ENCODE results near the gene PITPNM1.

Gene PITPNM1

DNA sequence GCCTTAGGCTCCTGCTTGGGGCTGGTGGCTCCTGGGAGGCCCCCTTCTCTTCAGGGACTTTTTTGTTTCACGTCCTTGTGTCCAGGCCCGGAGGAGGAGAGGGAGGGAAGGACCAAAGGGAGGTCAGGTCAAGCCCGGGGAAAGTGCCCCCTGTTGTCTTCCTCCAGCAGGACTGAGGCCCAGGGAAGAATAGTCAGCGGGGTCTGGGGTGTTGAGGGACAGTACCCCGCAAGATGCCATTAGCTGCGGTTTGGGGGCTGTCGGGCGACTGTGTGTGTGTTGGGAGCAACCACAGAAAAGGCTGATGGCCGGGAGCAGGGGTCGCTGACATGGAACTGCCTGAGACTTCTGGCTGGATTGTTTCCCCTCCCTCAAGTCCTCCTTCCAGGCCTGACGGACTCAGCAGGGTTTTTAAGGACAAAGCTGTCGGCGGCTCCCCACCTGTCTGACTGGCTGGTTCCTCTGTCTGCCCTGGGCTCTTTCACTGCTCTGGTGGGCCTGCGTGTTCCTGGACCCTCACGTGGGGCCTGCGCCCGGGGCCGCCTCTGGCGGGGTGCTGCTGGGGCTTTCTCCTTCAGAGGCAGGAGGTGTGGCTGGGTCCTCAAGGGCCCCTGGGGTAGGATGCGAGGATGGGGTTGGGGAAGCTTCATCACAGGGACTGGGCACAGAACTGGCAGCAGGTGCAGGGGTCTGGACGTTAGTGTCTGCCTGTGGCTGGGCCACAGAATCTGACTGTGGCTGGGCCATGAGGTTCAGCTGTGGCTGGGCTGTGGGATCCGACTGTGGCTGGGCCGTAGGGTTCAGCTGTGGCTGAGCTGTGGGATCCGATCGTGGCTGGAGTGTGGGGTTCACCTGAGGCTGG, 54.1 kb downstream of the PITPNM1 start:
- H3K27me3 ChIP-seq (replicated peaks in 2 of 5; ENCODE audit: control insufficient read depth in 4 of 5, insufficient read depth in 5 of 5, low read length in 4 of 5): no peaks in the 10 kb centered on the region
- ChIA-PET POLR2A (interaction anchor here (0.6 kb wide), 1 partner anchor 30 kb away, joined by 3 read pairs; no protein-coding TSS in a partner anchor), CTCF (interaction anchor here (1.7 to 2.5 kb wide), 3 partner anchors 10 to 63 kb away, joined by 4 to 8 read pairs (median 7); partner anchors contain the start of gene PPP1CA)
- H3K9me3 ChIP-seq (ENCODE audit: control extremely low read depth in 1 of 5, control insufficient read depth in 4 of 5, insufficient read depth in 2 of 5, low read depth in 1 of 5, low read length in 4 of 5): no peaks in the 10 kb centered on the region
- whole genome bisulfite sequencing (ENCODE audit: insufficient coverage): 92% methylated on average over 17 of the region's 25 CpGs
- peaks cover 0 to 23% (median 18%) of the 10 kb centered on the region in 4 experiments for H3K4me1 ChIP-seq (ENCODE audit: control extremely low read depth in 1 of 4, control insufficient read depth in 4 of 4, insufficient read depth in 4 of 4, low read length in 3 of 4)
- no peak overlapping the region for H3K4me3 ChIP-seq (ENCODE audit: control insufficient read depth in 1 of 7, extremely low read depth in 1 of 7, insufficient read depth in 4 of 7, low read depth in 2 of 7, low read length in 6 of 7)
- no peaks in the 10 kb centered on the region for H3K36me3 ChIP-seq (ENCODE audit: control insufficient read depth in 4 of 4, insufficient read depth in 4 of 4, low read length in 3 of 4)
- DNase-seq: no peak
- no peak overlapping the region for H3K27ac ChIP-seq (ENCODE audit: insufficient read depth in 1 of 2, low read depth in 1 of 2, low read length in 2 of 2, poor library complexity in 1 of 2, severe bottlenecking in 2 of 2)

DNA sequence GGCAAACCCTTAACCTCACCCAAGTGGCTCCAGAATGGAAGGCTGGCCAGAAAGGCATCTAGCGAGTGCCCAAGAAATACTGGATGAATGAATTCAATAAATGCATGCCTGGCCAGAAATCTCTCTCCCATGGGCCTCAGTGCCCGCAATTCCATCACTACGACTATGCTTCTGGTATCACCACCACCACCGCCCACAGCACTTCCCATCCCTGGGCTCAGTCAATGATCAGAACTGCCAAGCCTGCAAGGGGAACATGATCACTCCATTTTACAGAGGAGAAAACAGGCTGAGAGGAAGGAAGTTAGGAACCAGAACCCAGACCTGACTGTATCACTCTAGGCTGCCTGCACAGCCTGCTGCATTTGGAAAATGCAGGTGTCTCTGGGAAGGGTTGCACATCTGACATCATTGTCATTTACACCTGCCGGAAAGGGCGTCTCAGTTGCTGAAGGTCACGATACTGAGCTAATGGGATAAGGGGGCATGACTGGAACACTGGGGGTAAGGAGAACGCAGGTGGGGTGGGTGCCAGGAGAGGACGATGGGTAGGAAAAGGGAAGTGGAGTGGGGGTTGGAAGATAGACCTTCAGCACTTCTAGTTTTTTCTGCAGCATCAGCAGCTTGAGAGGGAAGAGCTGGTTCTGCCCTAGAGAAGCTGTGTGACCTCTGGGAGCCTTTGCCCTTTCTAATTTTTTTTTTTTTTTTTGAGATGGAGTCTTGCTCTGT, 55.9 kb downstream of the PITPNM1 start:
- ChIA-PET CTCF (interaction anchor here (1.3 to 2.5 kb wide), 5 partner anchors 8 to 98 kb away, joined by 3 to 8 read pairs (median 4); partner anchors contain the start of gene PPP1CA), POLR2A (interaction anchor here (1.2 kb wide), 1 partner anchor 12 kb away, joined by 9 read pairs; the partner anchor contains the start of gene PTPRCAP)
- no peaks in the 10 kb centered on the region for H3K36me3 ChIP-seq (ENCODE audit: control insufficient read depth in 4 of 4, insufficient read depth in 4 of 4, low read length in 3 of 4)
- peak in 1 of 3 donors; percentile 24 for DNase-seq
- H3K9me3 ChIP-seq (ENCODE audit: control extremely low read depth in 1 of 5, control insufficient read depth in 4 of 5, insufficient read depth in 2 of 5, low read depth in 1 of 5, low read length in 4 of 5): no peaks in the 10 kb centered on the region
- H3K4me3 ChIP-seq (ENCODE audit: control insufficient read depth in 1 of 7, extremely low read depth in 1 of 7, insufficient read depth in 4 of 7, low read depth in 2 of 7, low read length in 6 of 7): no peak overlapping the region
- no peak overlapping the region for H3K27ac ChIP-seq (ENCODE audit: insufficient read depth in 1 of 2, low read depth in 1 of 2, low read length in 2 of 2, poor library complexity in 1 of 2, severe bottlenecking in 2 of 2)
- H3K4me1 ChIP-seq (ENCODE audit: control extremely low read depth in 1 of 4, control insufficient read depth in 4 of 4, insufficient read depth in 4 of 4, low read length in 3 of 4): peaks cover 0 to 34% (median 26%) of the 10 kb centered on the region in 4 experiments
- H3K27me3 ChIP-seq (replicated peaks in 2 of 5; ENCODE audit: control insufficient read depth in 4 of 5, insufficient read depth in 5 of 5, low read length in 4 of 5): no peaks in the 10 kb centered on the region
- 65% methylated on average over 7 of the region's 9 CpGs for WGBS (ENCODE audit: insufficient coverage)

DNA sequence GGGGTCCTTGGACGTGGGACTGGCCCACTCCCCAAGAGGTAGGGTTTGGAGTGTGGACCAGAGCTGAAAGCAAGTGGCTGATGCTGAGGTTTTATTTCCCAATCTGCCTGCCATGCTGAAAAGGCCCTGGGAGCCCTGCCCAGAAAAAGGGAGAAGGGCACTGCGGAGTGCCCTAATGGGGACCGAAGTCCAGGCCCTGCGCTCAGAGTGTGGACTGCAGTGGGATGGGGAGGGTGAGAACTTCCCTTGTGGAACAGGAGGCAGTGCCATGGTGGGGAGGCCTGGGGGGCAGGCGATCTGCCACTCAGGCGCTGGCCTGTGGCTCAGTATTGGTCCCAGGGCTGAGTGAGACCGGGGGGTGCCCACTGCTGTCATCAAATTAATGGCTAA, 56.9 kb downstream of the PITPNM1 start:
- H3K4me1 ChIP-seq (ENCODE audit: control extremely low read depth in 1 of 4, control insufficient read depth in 4 of 4, insufficient read depth in 4 of 4, low read length in 3 of 4): peaks cover 0 to 38% (median 32%) of the 10 kb centered on the region in 4 experiments
- no peak for DNase-seq
- ChIA-PET CTCF (interaction anchor here (1.5 kb wide), 1 partner anchor 20 kb away, joined by 4 read pairs; no protein-coding TSS in a partner anchor), POLR2A (no interaction called here)
- H3K27ac ChIP-seq (ENCODE audit: insufficient read depth in 1 of 2, low read depth in 1 of 2, low read length in 2 of 2, poor library complexity in 1 of 2, severe bottlenecking in 2 of 2): no peak overlapping the region
- WGBS (ENCODE audit: insufficient coverage): 98% methylated on average over 7 of the region's 7 CpGs
- no peak overlapping the region for H3K4me3 ChIP-seq (ENCODE audit: control insufficient read depth in 1 of 7, extremely low read depth in 1 of 7, insufficient read depth in 4 of 7, low read depth in 2 of 7, low read length in 6 of 7)
- no peaks in the 10 kb centered on the region for H3K27me3 ChIP-seq (replicated peaks in 2 of 5; ENCODE audit: control insufficient read depth in 4 of 5, insufficient read depth in 5 of 5, low read length in 4 of 5)
- no peaks in the 10 kb centered on the region for H3K36me3 ChIP-seq (ENCODE audit: control insufficient read depth in 4 of 4, insufficient read depth in 4 of 4, low read length in 3 of 4)
- H3K9me3 ChIP-seq (ENCODE audit: control extremely low read depth in 1 of 5, control insufficient read depth in 4 of 5, insufficient read depth in 2 of 5, low read depth in 1 of 5, low read length in 4 of 5): no peaks in the 10 kb centered on the region

DNA sequence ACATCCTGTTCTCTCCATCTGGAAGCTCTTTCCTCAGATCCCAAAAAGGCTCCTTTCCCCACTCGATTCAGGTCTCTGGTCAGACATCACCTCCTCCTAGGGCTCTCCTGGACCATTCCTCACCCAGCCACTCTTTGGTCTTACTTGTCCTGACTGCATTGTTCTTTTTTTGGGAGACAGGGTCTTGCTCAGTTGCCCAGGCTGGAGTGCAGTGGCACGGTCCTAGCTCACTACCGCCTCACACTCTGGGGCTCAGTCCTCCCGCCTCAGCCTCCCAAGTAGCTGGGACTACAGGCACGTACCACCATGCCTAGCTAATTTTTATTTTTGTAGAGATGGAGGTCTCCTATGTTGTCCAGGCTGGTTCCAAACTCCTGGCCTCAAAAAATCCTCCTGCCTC, 59.6 kb downstream of the PITPNM1 start:
- WGBS (ENCODE audit: insufficient coverage): 93% methylated on average over 3 of the region's 5 CpGs
- Histone ChIP-seq H3K9me3 (ENCODE audit: control extremely low read depth in 1 of 5, control insufficient read depth in 4 of 5, insufficient read depth in 2 of 5, low read depth in 1 of 5, low read length in 4 of 5) (no peaks in the 10 kb centered on the region), H3K4me3 (ENCODE audit: control insufficient read depth in 1 of 7, extremely low read depth in 1 of 7, insufficient read depth in 4 of 7, low read depth in 2 of 7, low read length in 6 of 7) (peak overlapping the region in 1 of 7 experiments; percentile 68), H3K4me1 (ENCODE audit: control extremely low read depth in 1 of 4, control insufficient read depth in 4 of 4, insufficient read depth in 4 of 4, low read length in 3 of 4) (peaks cover 0 to 54% (median 42%) of the 10 kb centered on the region in 4 experiments), H3K36me3 (ENCODE audit: control insufficient read depth in 4 of 4, insufficient read depth in 4 of 4, low read length in 3 of 4) (peaks cover 0 to 8% (median 0%) of the 10 kb centered on the region in 4 experiments), H3K27ac (ENCODE audit: insufficient read depth in 1 of 2, low read depth in 1 of 2, low read length in 2 of 2, poor library complexity in 1 of 2, severe bottlenecking in 2 of 2) (no peak overlapping the region), H3K27me3 (replicated peaks in 2 of 5; ENCODE audit: control insufficient read depth in 4 of 5, insufficient read depth in 5 of 5, low read length in 4 of 5) (no peaks in the 10 kb centered on the region)
- DNase-seq: no peak
- ChIA-PET POLR2A (no interaction called here), CTCF (no interaction called here)

DNA sequence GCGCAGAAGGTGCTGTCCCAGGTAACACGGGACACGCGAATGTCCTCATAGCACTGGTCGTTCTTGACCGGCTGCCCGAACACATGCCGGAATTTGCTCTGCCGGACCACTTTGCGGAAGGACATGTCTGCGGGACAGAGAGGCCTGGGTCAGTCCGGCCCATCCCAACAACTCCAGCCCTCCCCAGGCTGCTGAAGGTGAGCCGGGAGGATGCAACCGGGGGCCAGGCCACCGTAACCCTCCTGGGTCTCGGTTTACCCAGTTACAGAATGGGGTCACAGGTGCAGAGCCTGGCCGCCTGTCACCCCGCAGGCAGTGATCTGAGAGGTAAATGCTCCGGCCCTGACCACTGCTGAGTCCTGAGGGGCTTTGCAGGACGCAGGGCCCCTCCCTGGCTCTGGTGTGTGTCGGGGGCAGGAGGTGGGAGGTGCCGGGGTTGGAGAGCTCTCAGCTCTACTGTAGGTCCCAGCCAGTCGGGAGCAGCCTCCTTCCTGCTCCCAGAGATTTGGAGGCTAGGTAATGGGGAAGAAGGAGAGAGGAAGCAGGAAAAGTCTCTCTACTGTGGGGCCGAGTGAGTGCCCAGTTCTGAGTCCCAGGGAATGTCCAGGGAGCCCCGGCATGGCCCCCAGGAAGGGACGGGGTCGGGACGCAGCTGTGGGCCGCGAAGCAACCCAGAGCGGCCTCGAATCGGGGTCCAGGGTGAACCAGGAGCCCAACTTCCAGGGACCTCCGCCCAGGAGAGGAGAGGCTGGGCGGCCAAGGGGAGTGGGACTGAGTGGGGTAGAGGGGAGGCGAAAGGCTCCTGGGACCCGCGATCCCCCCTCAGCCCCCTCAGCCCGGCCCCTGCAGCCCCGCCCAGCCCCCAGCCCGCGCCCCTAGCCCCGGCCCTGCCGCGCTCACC, 62.4 kb downstream of the PITPNM1 start:
- H3K4me3 ChIP-seq (ENCODE audit: control insufficient read depth in 1 of 7, extremely low read depth in 1 of 7, insufficient read depth in 4 of 7, low read depth in 2 of 7, low read length in 6 of 7): peak overlapping the region in 4 of 7 experiments; percentile 27 to 75 (median 64)
- DNase-seq: no peak
- H3K9me3 ChIP-seq (ENCODE audit: control extremely low read depth in 1 of 5, control insufficient read depth in 4 of 5, insufficient read depth in 2 of 5, low read depth in 1 of 5, low read length in 4 of 5): no peaks in the 10 kb centered on the region
- no peaks in the 10 kb centered on the region for H3K27me3 ChIP-seq (replicated peaks in 2 of 5; ENCODE audit: control insufficient read depth in 4 of 5, insufficient read depth in 5 of 5, low read length in 4 of 5)
- POLR2A ChIA-PET: no interaction called here
- peaks cover 0 to 66% (median 58%) of the 10 kb centered on the region in 4 experiments for H3K4me1 ChIP-seq (ENCODE audit: control extremely low read depth in 1 of 4, control insufficient read depth in 4 of 4, insufficient read depth in 4 of 4, low read length in 3 of 4)
- H3K27ac ChIP-seq (ENCODE audit: insufficient read depth in 1 of 2, low read depth in 1 of 2, low read length in 2 of 2, poor library complexity in 1 of 2, severe bottlenecking in 2 of 2): peak overlapping the region in 1 of 2 experiments; percentile 66
- WGBS (ENCODE audit: insufficient coverage): 74% methylated on average over 30 of the region's 45 CpGs
- CTCF ChIA-PET: no interaction called here
- H3K36me3 ChIP-seq (ENCODE audit: control insufficient read depth in 4 of 4, insufficient read depth in 4 of 4, low read length in 3 of 4): peaks cover 0 to 22% (median 0%) of the 10 kb centered on the region in 4 experiments
